SK-N-SH (cell line): ENCODE results near the gene CSRNP2.

Experiments used
- CHD2 ChIP-seq: fragments of 150-350 bp; IDR thresholded peaks from 2 replicates; pipeline ENCODE4 v1.6.1; 2018; ENCODE audit warnings: low read length; ENCODE audit not compliant: partially characterized antibody
- CTCF ChIP-seq: fragments of 200-600 bp; sonication (generic); IDR thresholded peaks from 2 replicates; pipeline ENCODE4 v1.6.1; 2017; ENCODE audit warnings: antibody characterized with exemption, mild to moderate bottlenecking, moderate library complexity
- GABPA ChIP-seq: IDR thresholded peaks from 2 replicates; pipeline ENCODE4 v1.4.0; 2012; ENCODE audit warnings: low read depth, mild to moderate bottlenecking
- GATA2 ChIP-seq: sonication (generic); formaldehyde crosslinking; IDR thresholded peaks from 2 replicates; pipeline ENCODE4 v1.5.0; 2020; ENCODE audit warnings: mild to moderate bottlenecking, missing genetic modification reagents
- JUND ChIP-seq: IDR thresholded peaks from 2 replicates; pipeline ENCODE4 v1.4.0; 2012
- MEF2A ChIP-seq: IDR thresholded peaks from 2 replicates; pipeline ENCODE4 v1.4.0; 2012; ENCODE audit warnings: low read depth, borderline replicate concordance
- REST ChIP-seq: IDR thresholded peaks from 2 replicates; pipeline ENCODE4 v1.6.1; 2012; ENCODE audit warnings: mild to moderate bottlenecking, low read depth, low read length, moderate library complexity
- RFX5 ChIP-seq: IDR thresholded peaks from 2 replicates; pipeline ENCODE4 v1.6.1; 2012; ENCODE audit warnings: mild to moderate bottlenecking, improper control_type of control experiment, low read length
- RXRA ChIP-seq: IDR thresholded peaks from 2 replicates; pipeline ENCODE4 v1.4.0; 2012; ENCODE audit warnings: low read depth, mild to moderate bottlenecking, borderline replicate concordance
- SIN3A ChIP-seq: IDR thresholded peaks from 2 replicates; pipeline ENCODE4 v1.6.1; 2012; ENCODE audit warnings: low read depth, mild to moderate bottlenecking, low read length, moderate library complexity, borderline replicate concordance
- TAF1 ChIP-seq: IDR thresholded peaks from 2 replicates; pipeline ENCODE4 v1.6.1; 2012; ENCODE audit warnings: low read depth, mild to moderate bottlenecking, low read length, moderate library complexity, borderline replicate concordance
- YY1 ChIP-seq: IDR thresholded peaks from 2 replicates; pipeline ENCODE4 v1.4.0; 2012; ENCODE audit warnings: low read depth, mild to moderate bottlenecking
- TF ChIP-seq, protein P1 (sequence below): fragments of 150-350 bp; IDR thresholded peaks from 2 replicates; pipeline ENCODE4 v1.6.1; 2017; ENCODE audit warnings: antibody characterized with exemption, low read length, low read depth, borderline replicate concordance

- TF ChIP-seq SIN3A: no peak
- TF ChIP-seq CTCF: no peak
- no peak for TF ChIP-seq CHD2
- no peak for TF ChIP-seq GATA2
- TF ChIP-seq, protein P1, sequence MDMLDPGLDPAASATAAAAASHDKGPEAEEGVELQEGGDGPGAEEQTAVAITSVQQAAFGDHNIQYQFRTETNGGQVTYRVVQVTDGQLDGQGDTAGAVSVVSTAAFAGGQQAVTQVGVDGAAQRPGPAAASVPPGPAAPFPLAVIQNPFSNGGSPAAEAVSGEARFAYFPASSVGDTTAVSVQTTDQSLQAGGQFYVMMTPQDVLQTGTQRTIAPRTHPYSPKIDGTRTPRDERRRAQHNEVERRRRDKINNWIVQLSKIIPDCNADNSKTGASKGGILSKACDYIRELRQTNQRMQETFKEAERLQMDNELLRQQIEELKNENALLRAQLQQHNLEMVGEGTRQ: no peak
- no peak for TF ChIP-seq RXRA
- no peak for TF ChIP-seq MEF2A
- TF ChIP-seq RFX5: no peak
- no peak for TF ChIP-seq TAF1
- TF ChIP-seq REST: no peak
- TF ChIP-seq GABPA: no peak
- TF ChIP-seq JUND: no peak
- TF ChIP-seq YY1: no peak
Measured at GRCh38 chr12:51023625-51024382, 59.6 kb downstream of the CSRNP2 start.
